Right cardiac atrium (tissue), 5 donors: ENCODE measurements around the gene SLC39A7. TPM values are rescaled to one million over a fixed set of nuclear protein-coding genes. Genes with fewer than 3 reads are reported as not detected.

Experiments
- ATAC-seq, 2 donors: fragments of 200-7000 bp; cut with Tn5 transposase; one replicate each; pipeline versions ENCODE4 v1.8.0 to v1.9.1; 2020; ENCODE audit warnings: moderate library complexity in 2 of 2, mild to moderate bottlenecking in 1 of 2
- DNase-seq, 3 donors: peaks; one replicate each; pipeline ENCODE4 v3.0.0-alpha.2; 2020
- H3K27ac ChIP-seq: one replicate; pipeline ENCODE4 v1.5.1; 2013; ENCODE audit warnings: mild to moderate bottlenecking, low read length, control low read depth, moderate library complexity
- H3K27me3 ChIP-seq: one replicate; pipeline ENCODE4 v1.6.1; 2013; ENCODE audit not compliant: control insufficient read depth, insufficient read depth
- H3K4me1 ChIP-seq: one replicate; pipeline ENCODE4 v1.6.1; 2013; ENCODE audit warnings: low read length; ENCODE audit not compliant: control insufficient read depth, insufficient read depth
- H3K4me3 ChIP-seq: one replicate; pipeline ENCODE4 v1.5.1; 2013; ENCODE audit warnings: low read length, control low read depth
- H3K9me3 ChIP-seq: one replicate; pipeline ENCODE4 v1.6.1; 2013; ENCODE audit warnings: low read length; ENCODE audit not compliant: control insufficient read depth
- WGBS: extraction: QIAGEN DNeasy Blood & Tissue Kit; methylation state at CpG from one replicate; pipeline ENCODE4 v1.1.7; 2013; 5-methylcytosine and 5-hydroxymethylcytosine counted together
- intact Hi-C, 4 donors: fragments of 100-400 bp; cut with DNase I; formaldehyde crosslinking; loops; one replicate each; pipeline versions ENCODE4 v1.11.0 to v1.14.0; 2022 to 2023
- polyA plus RNA-seq: library from polyadenylated mRNA; stranded (reverse); fragments of 200-250 nt; gene quantifications from one replicate; pipeline ENCODE4 v1.2.3, GENCODE V29; 2013
- total RNA-seq, 4 donors: library from RNA; stranded (reverse); fragmentation: NEBNext Ultra II Directional; extraction: Animal tissue kit (Norgen Biotek cat#: 25700); gene quantifications; one replicate each; pipeline ENCODE4 v1.2.1, GENCODE V29; 2021
- donor health status: healthy with polysubstance abuse.
- donor health status: DM: no; HTN: yes; CAD: no.
- donor health status: DM: no; HTN: no; CAD: no.
- donor health status: DM: no; HTN: yes; CAD: no; lungs with severe emphysema.
- donor health status: DM: yes; HTN: yes; CAD: no.

SLC39A7 gene
- total and polyA plus RNA-seq, 5 donors = 59.0 to 124 (median 78.6) TPM

DNA sequence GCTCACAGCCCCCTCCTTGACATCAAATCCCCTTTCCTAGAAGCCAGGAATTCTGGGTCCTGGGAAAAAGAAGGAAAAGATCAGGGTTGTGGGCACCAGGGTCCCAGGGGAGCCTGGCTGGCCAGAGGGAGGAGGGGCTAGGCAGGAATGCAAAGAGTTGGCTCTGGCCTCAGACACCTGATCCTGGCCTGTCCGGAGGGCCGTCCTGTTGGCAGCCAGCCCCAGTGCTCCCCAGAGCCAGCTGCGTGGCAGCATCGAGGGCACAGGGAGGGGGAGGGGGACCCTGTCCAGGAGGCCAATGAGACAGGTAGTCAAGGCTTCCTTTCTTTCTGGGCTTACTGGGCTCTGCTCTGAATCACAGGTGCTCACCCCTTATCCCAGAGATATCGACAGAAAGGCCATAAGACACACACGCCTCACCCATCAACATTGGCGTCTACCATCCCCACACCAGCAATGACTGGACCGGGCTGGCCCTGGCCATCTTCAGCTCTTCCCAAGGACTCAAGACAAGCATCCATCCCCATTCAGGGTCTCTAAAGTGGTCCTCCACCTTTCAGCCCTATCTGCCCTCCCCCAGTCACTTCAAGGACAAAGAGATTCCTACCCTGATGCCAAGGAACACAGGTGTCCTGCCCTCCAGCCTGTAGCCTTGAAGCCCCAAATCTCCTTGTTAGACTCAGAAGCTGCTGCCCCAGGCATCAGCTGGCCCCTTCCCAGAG, 9.1 kb upstream of the SLC39A7 start:
- no peak for ATAC-seq
- H3K4me3 ChIP-seq = no peak overlapping the region
- H3K27ac ChIP-seq = no peak overlapping the region
- DNase-seq = peak in 2 of 3 donors; percentile 64 to 74
- H3K9me3 ChIP-seq = no peaks in the 10 kb centered on the region
- intact Hi-C loops = no loop called here
- H3K27me3 ChIP-seq = no peaks in the 10 kb centered on the region
- H3K4me1 ChIP-seq = peaks cover 3% of the 10 kb centered on the region
- 43% methylated on average over 8 of the region's 8 CpGs for WGBS

DNA sequence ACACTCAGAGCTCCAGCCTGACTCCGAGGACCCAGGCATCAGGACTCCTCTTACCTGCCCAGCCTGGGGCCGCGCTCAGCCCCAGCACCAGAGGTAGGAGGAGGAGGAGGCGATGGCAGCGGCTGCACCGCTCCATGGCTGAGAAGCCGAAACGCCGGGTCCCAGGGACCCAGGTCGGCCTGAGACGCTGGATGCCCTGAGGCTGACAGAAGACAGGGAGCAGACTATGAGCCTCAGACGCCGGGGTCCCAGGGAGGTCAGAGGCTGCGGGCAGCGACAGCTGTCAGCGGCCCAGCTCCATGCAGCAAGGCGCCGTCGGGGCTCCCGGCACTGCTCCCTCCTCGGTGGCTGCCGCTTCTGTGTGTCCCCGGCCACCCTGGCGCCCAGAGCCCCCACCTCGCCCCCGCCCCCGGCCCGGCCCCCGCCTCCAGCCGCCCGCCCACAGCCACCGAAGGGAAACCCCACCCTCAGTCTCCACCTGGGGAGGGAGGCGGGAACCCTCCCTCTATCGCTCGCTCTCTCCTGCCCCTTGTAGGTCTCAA, 8.5 kb upstream of the SLC39A7 start, which contains the start of gene COL11A2:
COL11A2 (minus strand) TSS at position 363 of the 542 bp plus-strand sequence; CDS start at position 136, 227 bp downstream.
- DNase-seq (peak in 2 of 3 donors; percentile 64 to 70), ATAC-seq (peak; percentile 13)
- no peaks in the 10 kb centered on the region for H3K9me3 ChIP-seq
- peak within 1 kb of the TSS; percentile 56 for H3K27ac ChIP-seq
- peaks cover 3% of the 10 kb centered on the region for H3K4me1 ChIP-seq
- H3K27me3 ChIP-seq = no peaks in the 10 kb centered on the region
- H3K4me3 ChIP-seq = peak within 1 kb of the TSS; percentile 61
- 15% methylated on average over 33 of the region's 35 CpGs for WGBS
- intact Hi-C loops = no loop called here

DNA sequence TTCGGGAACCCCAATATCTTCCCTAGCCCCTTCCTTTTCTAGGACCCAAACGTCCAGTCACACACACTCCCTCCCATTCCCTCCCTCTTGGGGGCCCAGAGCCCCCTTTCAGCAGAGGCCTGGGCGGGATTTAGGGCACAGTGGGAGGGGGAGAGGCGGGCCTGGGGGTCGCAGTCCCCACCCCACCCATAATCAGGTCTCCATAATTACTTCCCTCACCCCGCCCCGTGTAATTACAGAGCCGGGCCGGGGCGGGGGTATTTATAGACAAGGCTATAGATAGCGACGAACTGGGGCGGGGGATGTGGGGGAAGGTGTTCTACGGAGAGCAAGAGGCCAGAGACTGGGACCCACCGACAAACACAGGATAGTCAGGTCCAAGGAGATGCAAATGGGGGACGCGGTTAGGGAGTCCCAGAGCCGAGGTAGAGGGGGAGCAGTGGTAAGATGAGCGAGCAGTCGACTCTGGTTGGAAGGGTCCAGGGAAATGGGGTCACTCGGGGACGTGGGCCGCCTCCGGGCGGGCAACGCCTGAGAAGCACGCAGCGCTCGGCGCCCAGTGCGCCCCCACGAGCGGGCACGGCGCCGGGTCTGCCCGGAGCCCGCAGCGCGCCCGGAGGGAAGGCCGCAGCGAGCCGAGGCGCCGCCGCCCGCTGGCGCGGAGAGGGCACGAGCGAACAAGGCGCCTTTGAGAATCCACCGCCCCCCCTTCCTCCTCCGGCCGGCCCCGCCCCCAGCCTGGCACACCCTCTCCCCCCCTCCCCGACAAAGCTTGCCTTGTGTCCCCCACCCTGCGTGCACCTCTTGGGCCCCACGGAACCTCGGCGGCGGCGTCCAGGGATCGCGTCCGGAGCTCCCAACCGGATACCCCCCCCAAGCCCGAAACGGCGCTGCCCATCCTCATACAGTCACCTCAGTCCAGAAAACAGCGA, 7.7 kb upstream of the SLC39A7 start:
- Histone ChIP-seq H3K4me1 (peaks cover 3% of the 10 kb centered on the region), H3K4me3 (peak overlapping the region; percentile 61), H3K27ac (peak overlapping the region; percentile 56), H3K9me3 (no peaks in the 10 kb centered on the region), H3K27me3 (no peaks in the 10 kb centered on the region)
- peak; percentile 21 to 22 for ATAC-seq
- peak; percentile 52 to 82 (median 81) for DNase-seq
- 2% methylated on average over 72 of the region's 72 CpGs for WGBS
- intact Hi-C loops = no loop called here

DNA sequence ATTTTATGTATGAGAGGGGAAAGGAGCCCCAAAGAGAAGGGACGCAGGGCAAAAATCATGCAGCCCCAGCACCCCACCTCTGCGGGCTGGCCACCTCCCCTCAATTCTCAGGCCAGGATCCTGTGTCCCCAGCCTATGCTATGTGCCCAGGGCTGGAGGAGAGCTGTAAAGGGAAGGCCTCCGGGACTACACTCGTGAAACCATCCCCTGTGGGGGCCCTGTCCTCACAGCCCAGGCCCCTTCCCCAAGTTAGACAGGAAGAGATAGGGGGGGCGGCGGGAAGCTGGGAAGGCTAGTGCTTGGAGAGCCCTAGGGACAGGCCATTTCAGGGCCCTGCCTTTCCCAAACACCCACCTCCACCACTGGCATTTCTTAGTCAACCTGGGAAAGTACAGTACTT, 7.0 kb upstream of the SLC39A7 start:
- no peak overlapping the region for H3K4me3 ChIP-seq
- intact Hi-C loops = no loop called here
- peak in 1 of 2 donors; percentile 4 for ATAC-seq

DNA sequence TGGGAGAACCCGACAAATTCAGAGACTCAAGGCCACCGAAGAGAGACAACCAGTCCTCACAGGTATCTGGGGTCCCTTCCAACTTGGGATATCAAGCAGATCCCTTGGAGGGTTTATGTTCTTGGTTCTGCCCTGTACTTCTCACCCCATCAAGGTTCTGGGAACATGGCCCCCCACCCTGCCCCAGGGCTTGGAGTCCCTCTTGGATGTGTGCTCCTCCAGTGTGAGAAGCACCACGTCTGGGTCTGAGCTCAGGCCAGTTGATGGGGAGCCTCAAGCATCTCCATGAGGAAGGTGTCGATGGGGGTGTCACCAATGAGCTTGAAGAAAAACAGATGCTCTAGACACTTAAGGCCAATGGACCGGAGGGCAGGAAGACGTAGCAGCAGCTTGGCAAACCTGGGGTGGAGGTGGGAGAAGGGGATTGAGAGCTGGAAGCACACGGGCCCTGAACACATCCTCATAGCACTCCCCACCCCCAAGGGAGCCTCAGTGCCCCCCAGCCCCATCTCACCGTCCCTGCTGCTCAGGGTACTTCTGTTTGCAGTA, 6.2 kb upstream of the SLC39A7 start:
- DNase-seq = peak in 1 of 3 donors; percentile 10
- Histone ChIP-seq H3K4me1 (peaks cover 3% of the 10 kb centered on the region), H3K27me3 (no peaks in the 10 kb centered on the region), H3K27ac (no peak overlapping the region), H3K4me3 (no peak overlapping the region), H3K9me3 (no peaks in the 10 kb centered on the region)
- intact Hi-C loops = no loop called here
- no peak for ATAC-seq
- WGBS = 63% methylated on average over 8 of the region's 8 CpGs

More for the DNA sequence above, 7.0 kb upstream of the SLC39A7 start:
- H3K27ac ChIP-seq = no peak overlapping the region
- no peaks in the 10 kb centered on the region for H3K27me3 ChIP-seq
- DNase-seq = no peak
- H3K9me3 ChIP-seq = no peaks in the 10 kb centered on the region
- 45% methylated on average over 6 of the region's 6 CpGs for WGBS
- H3K4me1 ChIP-seq = peaks cover 3% of the 10 kb centered on the region

DNA sequence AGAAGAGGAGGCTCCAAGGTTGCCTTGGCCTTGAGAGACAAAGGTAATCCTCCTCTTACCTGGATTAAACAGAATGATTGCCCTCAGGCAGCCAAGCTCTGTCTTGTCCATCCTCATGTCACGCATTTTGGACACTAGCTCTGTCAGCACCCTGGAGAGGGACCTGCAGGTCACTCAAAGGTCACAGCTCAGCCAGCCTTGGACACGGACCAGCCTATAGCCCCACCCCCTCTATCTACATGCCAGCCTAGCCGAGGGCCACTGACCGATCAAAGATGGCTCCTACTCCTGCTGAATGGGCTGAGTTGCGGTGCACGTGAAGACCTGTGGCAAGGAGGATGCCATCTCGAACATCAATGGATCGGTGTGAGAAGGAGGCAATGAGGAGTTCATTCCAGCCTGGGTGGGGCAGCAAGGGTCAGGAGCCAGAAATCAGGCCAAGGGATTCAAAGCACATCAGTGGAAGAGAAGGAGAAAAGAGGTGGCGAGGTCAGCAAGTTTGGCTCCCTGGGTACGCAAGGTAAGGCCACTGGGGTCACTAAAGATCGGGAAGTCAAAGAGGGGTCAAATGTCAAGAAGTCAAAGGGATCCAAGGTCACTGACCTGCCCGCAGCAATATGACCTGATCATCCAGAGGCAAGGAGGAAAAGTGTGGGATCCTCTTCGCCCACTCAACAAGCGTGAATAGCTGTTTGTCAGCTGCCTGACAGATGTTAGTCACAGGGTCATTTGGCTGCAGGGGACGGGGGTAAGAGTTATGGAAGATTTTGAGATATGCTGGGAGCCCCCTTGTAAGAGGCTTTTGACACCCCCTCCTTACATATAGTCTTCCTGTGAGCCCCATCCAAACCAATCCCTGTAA, 5.1 kb upstream of the SLC39A7 start:
- peak in 1 of 3 donors; percentile 56 for DNase-seq
- no peaks in the 10 kb centered on the region for H3K9me3 ChIP-seq
- WGBS = 72% methylated on average over 15 of the region's 15 CpGs

DNA sequence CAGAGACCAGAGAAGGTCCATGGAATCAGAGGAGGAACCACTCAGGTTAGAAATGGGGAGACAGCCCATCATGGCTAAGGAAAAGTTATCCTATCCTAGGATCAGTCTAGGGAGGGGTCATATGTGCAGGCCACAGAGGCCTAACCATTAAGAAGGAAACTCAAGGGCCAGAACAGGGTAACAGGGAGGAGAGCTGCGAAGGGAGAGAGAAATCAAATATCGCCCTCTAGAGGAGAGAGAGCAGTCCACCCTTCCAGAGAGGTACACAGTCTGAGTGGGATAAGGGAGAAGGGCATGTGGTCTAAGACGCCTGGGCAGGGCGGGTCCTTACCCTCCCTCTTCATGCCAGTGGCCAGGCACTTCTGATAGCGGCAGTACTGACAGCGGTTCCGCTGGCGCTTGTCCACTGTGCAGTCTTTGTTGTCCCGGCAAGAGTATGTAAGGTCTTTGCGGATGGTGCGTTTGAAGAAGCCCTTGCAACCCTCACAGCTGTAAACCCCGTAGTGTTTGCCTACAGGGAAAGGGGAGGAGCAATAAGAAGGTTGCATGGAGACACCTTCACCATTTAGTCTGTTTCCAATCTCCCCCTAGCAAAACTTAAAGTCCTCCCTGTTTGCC, 3.1 kb upstream of the SLC39A7 start:
- intact Hi-C loops = loop anchor here in 1 of 4 donors (5.0 kb wide), 1 partner anchor 35 kb away; no protein-coding TSS in a partner anchor
- 30% methylated on average over 12 of the region's 12 CpGs for WGBS
- H3K27ac ChIP-seq = no peak overlapping the region
- DNase-seq (peak in 2 of 3 donors; percentile 72 to 73), ATAC-seq (peak; percentile 10 to 22)
- H3K4me1 ChIP-seq = peaks cover 4% of the 10 kb centered on the region
- H3K9me3 ChIP-seq = no peaks in the 10 kb centered on the region
- no peak overlapping the region for H3K4me3 ChIP-seq
- H3K27me3 ChIP-seq = no peaks in the 10 kb centered on the region

More for the DNA sequence above, 5.1 kb upstream of the SLC39A7 start:
- no peak for ATAC-seq
- Histone ChIP-seq H3K27ac (no peak overlapping the region), H3K27me3 (no peaks in the 10 kb centered on the region), H3K4me1 (peaks cover 3% of the 10 kb centered on the region), H3K4me3 (no peak overlapping the region)
- intact Hi-C loops = loop anchor here in 1 of 4 donors (5.0 kb wide), 1 partner anchor 33 kb away; no protein-coding TSS in a partner anchor

DNA sequence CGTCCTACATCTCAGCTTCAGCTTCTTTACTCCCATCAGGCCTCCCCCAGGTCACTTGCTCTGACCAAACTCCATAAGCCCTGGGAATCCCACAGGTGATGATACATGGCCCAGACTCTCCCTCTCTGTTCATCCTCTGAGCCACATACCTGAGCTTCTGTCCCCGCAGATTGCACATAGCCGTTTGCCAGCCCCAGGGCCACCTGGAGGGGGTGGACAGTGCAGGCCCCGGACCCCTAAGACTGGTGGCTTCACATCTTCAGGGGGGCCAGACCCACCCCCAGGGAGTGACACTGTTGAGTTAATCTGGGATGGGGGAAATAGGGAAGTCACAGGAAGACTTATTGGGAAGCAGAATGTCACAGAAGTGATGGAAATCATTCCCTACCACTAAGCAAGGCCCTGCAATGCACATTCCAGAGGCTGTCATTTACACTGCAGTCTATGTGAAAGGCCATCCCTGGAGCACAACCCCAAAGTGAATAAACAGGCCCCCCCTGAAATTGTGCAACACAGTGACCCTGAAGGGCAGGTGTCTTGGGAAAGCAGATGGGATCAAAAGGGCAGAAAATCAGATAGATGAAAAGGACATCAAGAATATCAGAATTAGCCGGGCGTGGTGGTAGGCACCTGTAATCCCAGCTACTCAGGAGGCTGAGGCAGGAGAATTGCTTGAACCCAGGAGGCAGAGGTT, 2.4 kb upstream of the SLC39A7 start:
- ATAC-seq = no peak
- no peaks in the 10 kb centered on the region for H3K9me3 ChIP-seq
- intact Hi-C loops = loop anchor here in 1 of 4 donors (5.0 kb wide), 1 partner anchor 36 kb away; no protein-coding TSS in a partner anchor
- 70% methylated on average over 6 of the region's 6 CpGs for WGBS
- no peak overlapping the region for H3K4me3 ChIP-seq
- no peaks in the 10 kb centered on the region for H3K27me3 ChIP-seq
- peaks cover 4% of the 10 kb centered on the region for H3K4me1 ChIP-seq
- no peak overlapping the region for H3K27ac ChIP-seq
- peak in 1 of 3 donors; percentile 40 for DNase-seq

DNA sequence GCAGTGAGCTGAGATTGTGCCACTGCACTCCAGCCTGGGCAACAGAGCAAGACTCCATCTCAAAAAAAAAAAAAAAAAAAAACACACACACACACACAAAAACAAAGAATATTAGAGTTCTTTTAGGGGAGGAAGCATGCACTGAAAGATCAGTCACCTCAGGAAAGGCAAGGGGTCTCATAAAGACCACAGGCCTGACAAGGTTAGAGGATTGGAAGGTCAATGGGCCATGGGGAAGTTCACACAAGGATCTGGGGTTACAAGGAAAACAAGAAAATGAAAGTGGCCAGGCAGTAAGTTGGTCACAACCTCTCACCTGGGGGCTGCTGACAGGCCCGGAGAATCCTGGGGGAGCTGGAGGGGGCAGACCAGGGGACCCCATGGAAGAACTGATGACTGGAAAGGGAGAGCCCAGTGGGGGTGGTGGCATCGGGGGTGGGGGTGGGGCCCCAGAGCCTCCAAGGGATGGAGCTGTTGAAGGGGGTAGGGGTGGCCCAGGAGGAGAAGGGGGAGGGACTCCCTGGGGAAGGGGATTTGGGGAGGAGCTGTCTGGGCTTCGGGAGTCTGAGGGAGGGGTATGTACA, 1.7 kb upstream of the SLC39A7 start:
- Histone ChIP-seq H3K27ac (no peak overlapping the region), H3K9me3 (no peaks in the 10 kb centered on the region), H3K27me3 (no peaks in the 10 kb centered on the region), H3K4me1 (peaks cover 7% of the 10 kb centered on the region), H3K4me3 (peak overlapping the region; percentile 85)
- 37% methylated on average over 3 of the region's 3 CpGs for WGBS
- peak in 1 of 3 donors; percentile 44 for DNase-seq
- intact Hi-C loops = loop anchor here in 1 of 4 donors (5.0 kb wide), 1 partner anchor 37 kb away; no protein-coding TSS in a partner anchor
- no peak for ATAC-seq
